Sigmoid colon (tissue), 7 donors: ENCODE data around the gene METAP2. TPM values are rescaled to one million over a fixed set of nuclear protein-coding genes. Genes with fewer than 3 reads are reported as not detected.

Experiments used
- DNase-seq: peaks from one replicate; pipeline ENCODE4 v3.0.0-alpha.2; 2019
- H3K27ac ChIP-seq, 4 donors: fragments of 200-600 bp; sonication (generic); one replicate each; pipeline ENCODE4 v1.5.1; 2016 to 2019; ENCODE audit warnings: mild to moderate bottlenecking in 1 of 4
- H3K27me3 ChIP-seq, 3 donors: fragments of 200-600 bp; sonication (generic); one replicate each; pipeline ENCODE4 v1.5.1; 2019; ENCODE audit warnings: mild to moderate bottlenecking in 1 of 3
- H3K36me3 ChIP-seq, 4 donors: fragments of 200-600 bp; sonication (generic); one replicate each; pipeline ENCODE4 v1.5.1; 2016 to 2019
- H3K4me1 ChIP-seq, 4 donors: fragments of 200-600 bp; sonication (generic); one replicate each; pipeline ENCODE4 v1.5.1; 2017 to 2019
- H3K4me3 ChIP-seq, 4 donors: fragments of 200-600 bp; sonication (generic); one replicate each; pipeline ENCODE4 v1.5.1; 2017 to 2019; ENCODE audit warnings: mild to moderate bottlenecking in 2 of 4, moderate library complexity in 1 of 4
- H3K9me3 ChIP-seq, 4 donors: fragments of 200-600 bp in 3 of 4; sonication (generic) in 3 of 4; one replicate each; pipeline versions ENCODE4 v1.5.1 to v1.6.1; 2013 to 2019
- CTCF ChIP-seq, 4 experiments: fragments of 450-650 bp in 3 of 4; fragments of 200-600 bp in 1 of 4; IDR thresholded peaks; one replicate each; pipeline ENCODE4 v1.5.1; 2016 to 2019; ENCODE audit warnings: antibody characterized with exemption in 4 of 4, mild to moderate bottlenecking in 3 of 4, moderate library complexity in 2 of 4
- EP300 ChIP-seq, 4 donors: sonication (generic); formaldehyde crosslinking; IDR thresholded peaks; one replicate each; pipeline ENCODE4 v1.6.1; 2017; ENCODE audit warnings: antibody characterized with exemption in 4 of 4
- POLR2A ChIP-seq, 2 donors: fragments of 450-650 bp; IDR thresholded peaks; one replicate each; pipeline ENCODE4 v1.6.1; 2016; ENCODE audit warnings: antibody characterized with exemption in 2 of 2, mild to moderate bottlenecking in 2 of 2, moderate library complexity in 2 of 2
- POLR2AphosphoS5 ChIP-seq, 4 donors: sonication (generic); formaldehyde crosslinking; IDR thresholded peaks; one replicate each; pipeline ENCODE4 v1.6.1; 2017; ENCODE audit warnings: antibody characterized with exemption in 4 of 4
- WGBS, 2 donors: extraction: QIAGEN DNeasy Blood & Tissue Kit; methylation state at CpG; one replicate each; pipeline ENCODE4 v1.1.7; 2013; 5-methylcytosine and 5-hydroxymethylcytosine counted together
- intact Hi-C: fragments of 100-400 bp; cut with DNase I; formaldehyde crosslinking; loops from one replicate; pipeline ENCODE4 v1.15.1; 2023
- polyA plus RNA-seq, 3 donors: library from polyadenylated mRNA; stranded (reverse); fragments of 200-250 nt; gene quantifications; one replicate each; pipeline ENCODE4 v1.2.3, GENCODE V29; 2013
- total RNA-seq, 4 donors: library from RNA; depleted of rRNA; stranded (reverse); fragments of >200 nt; gene quantifications; one replicate each; pipeline ENCODE4 v1.1.0, GENCODE V29; 2016
- donor health status: healthy with polysubstance abuse.
- donor health status: Bipolar disorder and iron deficiency.
- donor health status: healthy.

The METAP2 gene
- total and polyA plus RNA-seq, 7 donors: 45.6 to 152 (median 75.1) TPM

DNA sequence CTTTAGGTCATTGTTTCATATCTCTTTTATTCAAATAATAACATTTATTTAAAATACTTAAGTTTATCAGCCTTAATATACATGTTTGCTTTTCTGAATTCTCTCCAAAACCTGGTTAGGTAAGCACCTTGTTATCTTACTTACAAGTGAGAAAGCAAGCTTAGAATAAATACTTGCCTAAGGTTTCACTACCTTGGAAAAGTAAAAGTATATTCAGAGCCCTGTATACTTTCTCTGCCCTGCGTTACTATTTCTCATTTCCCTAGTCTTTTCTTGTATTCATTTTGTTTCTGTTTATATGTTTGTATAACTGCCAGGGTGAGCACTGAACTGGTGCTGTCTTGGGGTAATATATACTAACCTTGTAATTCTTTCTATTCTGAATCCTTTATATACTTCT lies 21.5 kb downstream of the METAP2 start:
- no peak for DNase-seq
- Histone ChIP-seq H3K27me3 (no peaks in the 10 kb centered on the region), H3K27ac (no peak overlapping the region), H3K4me1 (no peaks in the 10 kb centered on the region), H3K9me3 (no peaks in the 10 kb centered on the region), H3K36me3 (peaks cover 10 to 75% (median 26%) of the 10 kb centered on the region in 4 donors), H3K4me3 (no peak overlapping the region)
- TF ChIP-seq POLR2AphosphoS5 (IDR thresholded peaks at IDR 0.05): no peak
- TF ChIP-seq POLR2A (IDR thresholded peaks at IDR 0.05): no peak
- no peak for TF ChIP-seq EP300 (IDR thresholded peaks at IDR 0.05)
- no peak for TF ChIP-seq CTCF (IDR thresholded peaks at IDR 0.05)
- 87 to 94% methylated on average over 1 of the region's 1 CpG for WGBS, 2 donors
- intact Hi-C loops: no loop called here

DNA sequence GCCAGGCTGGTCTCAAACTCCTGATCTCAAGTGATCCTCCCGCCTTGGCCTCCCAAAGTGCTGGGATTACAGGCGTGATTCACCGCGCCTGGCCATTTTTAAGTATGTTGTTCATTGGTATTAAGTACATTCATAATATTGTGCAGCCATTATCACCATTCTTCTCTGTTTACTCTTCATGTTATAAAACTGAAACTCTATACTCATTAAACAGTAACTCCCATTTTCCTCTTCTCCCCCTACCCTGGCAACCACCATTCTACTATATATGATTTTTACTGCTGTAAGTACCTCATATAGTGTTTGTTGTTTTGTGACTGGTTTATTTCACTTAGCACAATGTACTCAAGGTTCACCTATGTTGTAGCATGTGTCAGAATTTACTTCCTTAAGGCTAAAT lies 23.1 kb downstream of the METAP2 start:
- no peaks in the 10 kb centered on the region for H3K27me3 ChIP-seq
- no peak overlapping the region for H3K4me3 ChIP-seq
- H3K36me3 ChIP-seq: peaks cover 10 to 78% (median 26%) of the 10 kb centered on the region in 4 donors
- no peak for DNase-seq
- TF ChIP-seq EP300 (IDR thresholded peaks at IDR 0.05) (no peak), POLR2A (IDR thresholded peaks at IDR 0.05) (no peak), POLR2AphosphoS5 (IDR thresholded peaks at IDR 0.05) (no peak), CTCF (IDR thresholded peaks at IDR 0.05) (no peak)
- H3K27ac ChIP-seq: no peak overlapping the region
- no peaks in the 10 kb centered on the region for H3K9me3 ChIP-seq
- H3K4me1 ChIP-seq: no peaks in the 10 kb centered on the region
- 93 to 95% methylated on average over 4 of the region's 4 CpGs for WGBS, 2 donors
- intact Hi-C loops: no loop called here

DNA sequence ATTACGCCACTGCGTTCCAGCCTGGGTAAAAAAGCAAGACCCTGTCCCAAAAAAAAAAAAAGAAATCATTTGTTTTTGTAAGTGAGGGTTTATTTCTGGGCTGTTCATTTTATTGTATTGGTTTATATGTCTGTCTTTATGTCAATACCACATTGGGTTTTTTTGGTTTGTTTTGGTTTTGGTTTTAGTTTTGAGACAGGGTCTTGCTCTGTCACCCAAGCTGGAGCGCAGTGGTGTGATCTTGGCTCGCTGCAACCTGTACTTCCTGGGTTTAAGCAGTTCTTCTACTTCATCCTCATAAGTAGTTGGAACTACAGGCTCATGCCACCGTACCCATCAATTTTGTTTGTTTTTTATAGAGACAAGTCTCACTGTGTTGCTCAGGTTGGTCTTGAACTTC lies 25.0 kb downstream of the METAP2 start:
- Histone ChIP-seq H3K4me1 (no peaks in the 10 kb centered on the region), H3K4me3 (no peak overlapping the region), H3K27ac (no peak overlapping the region), H3K27me3 (no peaks in the 10 kb centered on the region), H3K9me3 (no peaks in the 10 kb centered on the region), H3K36me3 (peaks cover 15 to 83% (median 31%) of the 10 kb centered on the region in 4 donors)
- WGBS, 2 donors: 98% methylated on average over 5 of the region's 5 CpGs
- no peak for DNase-seq
- intact Hi-C loops: no loop called here
- TF ChIP-seq POLR2A (IDR thresholded peaks at IDR 0.05) (no peak), CTCF (IDR thresholded peaks at IDR 0.05) (no peak), EP300 (IDR thresholded peaks at IDR 0.05) (no peak), POLR2AphosphoS5 (IDR thresholded peaks at IDR 0.05) (no peak)

- WGBS, 2 donors: 94% methylated on average over 2 of the region's 2 CpGs
- no peak for DNase-seq
- H3K4me1 ChIP-seq: no peaks in the 10 kb centered on the region
- H3K36me3 ChIP-seq: peaks cover 23 to 83% (median 36%) of the 10 kb centered on the region in 4 donors
- no peak overlapping the region for H3K4me3 ChIP-seq
- no peaks in the 10 kb centered on the region for H3K9me3 ChIP-seq
- no peak overlapping the region for H3K27ac ChIP-seq
- intact Hi-C loops: no loop called here
- TF ChIP-seq POLR2AphosphoS5 (IDR thresholded peaks at IDR 0.05) (no peak), CTCF (IDR thresholded peaks at IDR 0.05) (no peak), POLR2A (IDR thresholded peaks at IDR 0.05) (no peak), EP300 (IDR thresholded peaks at IDR 0.05) (no peak)
- H3K27me3 ChIP-seq: no peaks in the 10 kb centered on the region
Observed at GRCh38 chr12:95499772-95500171, 25.8 kb downstream of the METAP2 start.

GRCh38 chr12:95504140-95504539 lies 30.2 kb downstream of the METAP2 start:
- 93 to 97% methylated on average over 4 of the region's 4 CpGs for WGBS, 2 donors
- intact Hi-C loops: no loop called here
- peaks cover 0 to 16% (median under 1%) of the 10 kb centered on the region in 4 donors for H3K4me1 ChIP-seq

More at GRCh38 chr12:95504140-95504539, 30.2 kb downstream of the METAP2 start:
- Histone ChIP-seq H3K27ac (no peak overlapping the region), H3K4me3 (no peak overlapping the region), H3K9me3 (no peaks in the 10 kb centered on the region), H3K27me3 (no peaks in the 10 kb centered on the region), H3K36me3 (peaks cover 22 to 83% (median 28%) of the 10 kb centered on the region in 4 donors)
- DNase-seq: no peak
- no peak for TF ChIP-seq CTCF (IDR thresholded peaks at IDR 0.05)
- no peak for TF ChIP-seq POLR2A (IDR thresholded peaks at IDR 0.05)
- TF ChIP-seq EP300 (IDR thresholded peaks at IDR 0.05): no peak
- TF ChIP-seq POLR2AphosphoS5 (IDR thresholded peaks at IDR 0.05): no peak
